Measurements from ENCODE around the gene TUBG2. TPM values are rescaled to one million over a fixed set of nuclear protein-coding genes. Genes with fewer than 3 reads are reported as not detected.

Gene TUBG2
- total and polyA plus RNA-seq, 2 of the 8 experiments (the other 6 are each of a cell fraction or from before 2014, with no cell fraction given), result 14.8 to 16.6 TPM

DNA sequence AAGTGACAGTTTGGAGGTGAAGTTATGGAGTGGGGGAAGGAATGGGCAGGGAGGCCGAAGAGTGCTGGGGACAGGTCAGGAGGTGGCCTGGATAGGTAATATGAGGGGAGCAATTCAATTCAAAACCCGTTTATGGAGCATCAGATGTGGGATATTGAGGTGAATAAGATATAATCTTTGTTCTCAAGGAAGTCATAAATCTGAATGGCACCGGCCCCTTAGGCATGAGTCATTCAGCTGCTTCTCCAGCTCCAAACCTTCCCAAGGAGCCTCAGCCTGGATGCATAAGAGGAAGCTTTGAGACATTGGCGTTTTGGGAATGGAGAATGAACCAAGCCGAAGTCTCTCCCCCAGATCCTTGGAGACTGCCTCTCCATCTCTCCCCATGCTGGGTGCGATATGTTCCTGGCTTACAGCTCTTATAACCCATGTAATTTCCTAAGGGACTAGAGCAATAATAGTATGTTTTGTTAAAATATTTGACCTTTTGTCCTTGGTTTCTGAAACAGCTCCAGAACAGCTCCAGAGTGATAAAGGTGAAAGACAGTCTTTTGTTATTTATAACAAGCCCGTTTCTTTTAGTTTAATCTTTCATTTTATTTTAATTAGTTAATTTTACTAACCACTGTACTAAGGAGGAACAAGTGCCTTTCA is 1.7 kb downstream of the TUBG2 start (continued):
- no peak for TF ChIP-seq CREB1 (IDR thresholded peaks at IDR 0.05)
- no peak for TF ChIP-seq JUN (IDR thresholded peaks at IDR 0.05; ENCODE audit: low read depth, low read length)
